GM12875 (cell line): ENCODE measurements around the gene PDE4D.

Experiments
- H3K4me3 ChIP-seq: one replicate; pipeline ENCODE4 v1.5.1; 2011; ENCODE audit warnings: low read depth, low read length, control low read depth
- TF ChIP-seq, protein P1 (sequence below): IDR thresholded peaks from 2 replicates; pipeline ENCODE4 v1.5.1; 2011; ENCODE audit warnings: low read depth, mild to moderate bottlenecking, control low read depth, inconsistent platforms, low read length, moderate library complexity, borderline replicate concordance; ENCODE audit not compliant: insufficient read depth

PDE4D gene

DNA sequence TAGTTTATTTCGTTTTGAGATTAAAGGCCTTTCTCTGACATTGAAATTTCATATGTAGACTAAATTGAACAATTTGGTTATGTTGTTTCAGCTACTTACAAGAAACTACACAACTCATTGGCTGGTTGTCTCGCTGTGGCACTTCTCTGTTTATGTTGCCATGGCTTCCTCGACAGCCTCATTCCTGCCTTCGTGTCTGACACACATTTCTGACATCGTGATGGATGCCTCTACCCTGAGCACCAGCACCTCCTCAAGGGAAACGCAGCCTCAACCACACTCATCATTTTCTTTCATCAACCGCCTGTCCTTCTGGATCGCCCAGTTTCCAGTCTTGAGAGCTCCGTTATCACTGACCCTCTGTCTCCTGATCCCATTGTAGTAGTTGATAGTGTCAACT is 562.8 kb downstream of the PDE4D start:
- TF ChIP-seq, protein P1, sequence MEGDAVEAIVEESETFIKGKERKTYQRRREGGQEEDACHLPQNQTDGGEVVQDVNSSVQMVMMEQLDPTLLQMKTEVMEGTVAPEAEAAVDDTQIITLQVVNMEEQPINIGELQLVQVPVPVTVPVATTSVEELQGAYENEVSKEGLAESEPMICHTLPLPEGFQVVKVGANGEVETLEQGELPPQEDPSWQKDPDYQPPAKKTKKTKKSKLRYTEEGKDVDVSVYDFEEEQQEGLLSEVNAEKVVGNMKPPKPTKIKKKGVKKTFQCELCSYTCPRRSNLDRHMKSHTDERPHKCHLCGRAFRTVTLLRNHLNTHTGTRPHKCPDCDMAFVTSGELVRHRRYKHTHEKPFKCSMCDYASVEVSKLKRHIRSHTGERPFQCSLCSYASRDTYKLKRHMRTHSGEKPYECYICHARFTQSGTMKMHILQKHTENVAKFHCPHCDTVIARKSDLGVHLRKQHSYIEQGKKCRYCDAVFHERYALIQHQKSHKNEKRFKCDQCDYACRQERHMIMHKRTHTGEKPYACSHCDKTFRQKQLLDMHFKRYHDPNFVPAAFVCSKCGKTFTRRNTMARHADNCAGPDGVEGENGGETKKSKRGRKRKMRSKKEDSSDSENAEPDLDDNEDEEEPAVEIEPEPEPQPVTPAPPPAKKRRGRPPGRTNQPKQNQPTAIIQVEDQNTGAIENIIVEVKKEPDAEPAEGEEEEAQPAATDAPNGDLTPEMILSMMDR, result no peak
- H3K4me3 ChIP-seq, result no peak overlapping the region

DNA sequence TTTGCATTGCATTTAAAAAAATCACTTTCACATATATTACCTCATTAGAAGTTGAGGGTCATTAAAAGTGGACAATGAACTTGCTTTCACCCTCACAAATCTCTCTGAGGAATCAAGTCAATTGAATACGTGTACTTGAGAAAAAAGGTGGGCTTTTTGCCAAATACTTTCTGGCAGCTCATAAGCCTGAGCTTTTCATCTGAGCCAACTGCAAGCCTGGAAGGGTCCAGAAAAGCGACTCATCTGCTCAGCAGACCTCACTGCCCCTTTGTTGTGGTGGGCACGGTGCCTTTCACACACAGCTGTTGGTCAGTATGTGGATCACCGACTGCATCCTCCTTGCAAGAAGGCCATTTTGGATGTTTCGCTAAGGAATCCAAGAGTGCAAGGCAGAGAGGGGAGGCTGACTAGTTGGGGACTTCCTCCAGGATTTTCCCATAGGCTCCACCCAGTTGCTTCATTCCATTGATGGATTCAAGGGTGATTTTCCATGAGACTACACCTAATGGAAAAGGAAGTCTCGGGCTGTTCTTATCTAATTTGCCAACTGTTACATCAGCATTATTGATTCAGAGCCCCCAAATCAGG is 564.7 kb downstream of the PDE4D start:
- no peak overlapping the region for H3K4me3 ChIP-seq
- TF ChIP-seq, protein P1, result no peak

GRCh38 chr5:59327191-59327980 is 566.1 kb downstream of the PDE4D start:
- TF ChIP-seq, protein P1, result no peak

GRCh38 chr5:59326596-59326995 is 566.9 kb downstream of the PDE4D start:
- TF ChIP-seq, protein P1, result no peak
- H3K4me3 ChIP-seq, result no peak overlapping the region

More at GRCh38 chr5:59327191-59327980, 566.1 kb downstream of the PDE4D start:
- H3K4me3 ChIP-seq, result no peak overlapping the region

DNA sequence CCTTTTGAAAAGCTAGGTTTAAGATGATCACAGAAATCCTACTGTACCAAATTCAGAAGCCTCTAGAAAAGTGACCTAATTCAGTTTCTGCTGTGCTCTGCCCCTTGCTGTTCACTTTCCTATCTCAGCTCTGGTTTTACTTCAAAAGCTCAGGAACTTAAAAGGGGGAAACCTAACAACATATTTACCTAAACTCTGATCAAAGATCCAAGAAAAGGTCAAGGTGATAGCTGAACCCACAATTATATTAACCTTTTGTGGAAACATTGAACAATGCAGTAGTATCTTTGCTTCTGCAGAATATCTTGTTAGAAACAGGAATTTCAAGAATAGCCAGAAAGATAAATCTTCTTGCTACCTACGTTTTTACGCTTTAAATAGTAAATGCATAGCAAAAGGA is 568.5 kb downstream of the PDE4D start:
- TF ChIP-seq, protein P1, result no peak

DNA sequence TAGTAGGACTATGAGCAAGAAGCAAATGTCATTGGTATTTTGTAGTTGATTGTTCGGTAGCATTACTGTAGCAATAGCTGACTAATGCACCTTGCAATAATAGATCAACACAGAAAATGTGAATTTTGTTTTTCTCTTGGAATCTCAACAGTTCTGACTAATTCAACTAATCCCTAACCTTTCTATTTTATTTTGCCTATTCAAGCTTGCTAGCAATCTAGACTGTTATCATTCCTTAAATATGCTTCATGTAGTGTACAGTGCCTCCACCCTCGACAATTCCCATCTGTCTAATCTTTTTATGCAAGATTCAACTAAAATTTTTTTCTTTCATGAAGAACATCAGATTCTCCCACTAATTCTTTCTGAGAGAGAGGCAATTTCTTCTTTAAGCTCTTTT is 570.6 kb downstream of the PDE4D start:
- no peak overlapping the region for H3K4me3 ChIP-seq
- TF ChIP-seq, protein P1, result no peak

More for the DNA sequence above, 568.5 kb downstream of the PDE4D start:
- no peak overlapping the region for H3K4me3 ChIP-seq

- TF ChIP-seq, protein P1, result no peak
- no peak overlapping the region for H3K4me3 ChIP-seq
Observed at GRCh38 chr5:59322058-59322457, 571.5 kb downstream of the PDE4D start.
